ENCODE results near the gene MAB21L1.

- TF ChIP-seq ZNF18 (tag by site-specific recombination; IDR thresholded peaks at IDR 0.05) (no peak), ZNF530 (tag by site-specific recombination; IDR thresholded peaks at IDR 0.05; ENCODE audit: low read depth) (no peak)
Measured at GRCh38 chr13:35457258-35457657, 19.2 kb downstream of the MAB21L1 start.

Data from HEK293 (cell line).